HepG2 (cell line): ENCODE data around the gene ABCD1. TPM values are rescaled to one million over a fixed set of nuclear protein-coding genes. Genes with fewer than 3 reads are reported as not detected.

Experiments
- CAMTA2 ChIP-seq: sonication (generic); formaldehyde crosslinking; IDR thresholded peaks from 2 replicates; pipeline ENCODE4 v1.4.0; 2020; ENCODE audit warnings: mild to moderate bottlenecking, missing genetic modification reagents, borderline replicate concordance
- SAFB2 ChIP-seq: sonication (generic); formaldehyde crosslinking; IDR thresholded peaks from 2 replicates; pipeline ENCODE4 v1.5.1; 2020; ENCODE audit warnings: missing genetic modification reagents, low read depth, mild to moderate bottlenecking, borderline replicate concordance
- SMAD9 ChIP-seq: sonication (generic); formaldehyde crosslinking; IDR thresholded peaks from 2 replicates; pipeline ENCODE4 v1.5.1; 2020; ENCODE audit warnings: mild to moderate bottlenecking, missing genetic modification reagents
- SNAI1 ChIP-seq: sonication (generic); formaldehyde crosslinking; IDR thresholded peaks from 2 replicates; pipeline ENCODE4 v1.5.0; 2020; ENCODE audit warnings: mild to moderate bottlenecking, missing genetic modification reagents, borderline replicate concordance
- YY1 ChIP-seq: IDR thresholded peaks from 2 replicates; pipeline ENCODE4 v1.6.1; 2011; ENCODE audit warnings: low read length, low read depth, moderate library complexity, mild to moderate bottlenecking; ENCODE audit not compliant: insufficient read depth, insufficient replicate concordance
- ZBTB8A ChIP-seq: sonication (generic); formaldehyde crosslinking; IDR thresholded peaks from 2 replicates; pipeline ENCODE4 v1.4.0; 2020; ENCODE audit warnings: mild to moderate bottlenecking, low read depth, missing genetic modification reagents, borderline replicate concordance
- ZNF160 ChIP-seq: sonication (generic); formaldehyde crosslinking; IDR thresholded peaks from 2 replicates; pipeline ENCODE4 v1.8.0; 2022; ENCODE audit warnings: mild to moderate bottlenecking, inconsistent platforms, missing genetic modification reagents
- ZNF234 ChIP-seq: sonication (generic); formaldehyde crosslinking; conservative IDR thresholded peaks from 2 replicates; pipeline ENCODE4 v1.5.1; 2020; ENCODE audit warnings: mild to moderate bottlenecking, missing genetic modification reagents
- polyA plus RNA-seq, 8 experiments: library from polyadenylated mRNA; depleted of rRNA in 3 of 8; stranded (reverse) in 7 of 8; unstranded in 1 of 8; fragments of >200 nt; fragmentation: Illumina TruSeq in 4 of 8; extraction: Trizol in 4 of 8; gene quantifications; 2 replicates each; pipeline versions ENCODE4 v1.2.1 to v1.2.3, GENCODE V29; 2011 to 2016; ENCODE audit warnings: low read depth in 4 of 8, missing spikeins in 1 of 8, mixed read lengths in 1 of 8; ENCODE audit not compliant: insufficient read depth in 1 of 8
- total RNA-seq, 5 experiments: library from RNA; depleted of rRNA; stranded (reverse); fragments of >200 nt; fragmentation: Illumina TruSeq; extraction: Trizol; gene quantifications; 2 replicates each; pipeline ENCODE4 v1.2.3, GENCODE V29; 2016; ENCODE audit warnings: low read depth in 1 of 5
- TF ChIP-seq, protein P1 (sequence below): sonication (generic); formaldehyde crosslinking; IDR thresholded peaks from 2 replicates; pipeline ENCODE4 v1.4.0; 2020; ENCODE audit warnings: missing genetic modification reagents
- TF ChIP-seq, protein P2 (sequence below): sonication (generic); formaldehyde crosslinking; IDR thresholded peaks from 2 replicates; pipeline ENCODE4 v1.5.1; 2020; ENCODE audit warnings: missing genetic modification reagents, mild to moderate bottlenecking, borderline replicate concordance
- TF ChIP-seq, protein P3 (sequence below), 2 experiments: fragments of 450-650 bp in 1 of 2; sonication (generic) in 1 of 2; formaldehyde crosslinking in 1 of 2; IDR thresholded peaks; 2 replicates each; pipeline versions ENCODE4 v1.6.1 to v1.8.0; 2016 to 2022; ENCODE audit warnings: antibody characterized with exemption in 1 of 2, mild to moderate bottlenecking in 1 of 2, missing genetic modification reagents in 1 of 2
- TF ChIP-seq, protein P4 (sequence below), 2 experiments: fragments of 450-650 bp in 1 of 2; sonication (generic) in 1 of 2; formaldehyde crosslinking; IDR thresholded peaks; 2 replicates each; pipeline versions ENCODE4 v1.5.0 to v1.8.0; 2020 to 2022; ENCODE audit warnings: mild to moderate bottlenecking in 1 of 2, missing genetic modification reagents in 1 of 2
- TF ChIP-seq, protein P5 (sequence below): sonication (generic); formaldehyde crosslinking; IDR thresholded peaks from 2 replicates; pipeline ENCODE4 v1.8.1; 2023; ENCODE audit warnings: mild to moderate bottlenecking, moderate library complexity, missing genetic modification reagents

The ABCD1 gene
- total and polyA plus RNA-seq, 2 of the 13 experiments (the other 11 are each of a cell fraction or from before 2014, with no cell fraction given) = 11.4 to 15.9 TPM

DNA sequence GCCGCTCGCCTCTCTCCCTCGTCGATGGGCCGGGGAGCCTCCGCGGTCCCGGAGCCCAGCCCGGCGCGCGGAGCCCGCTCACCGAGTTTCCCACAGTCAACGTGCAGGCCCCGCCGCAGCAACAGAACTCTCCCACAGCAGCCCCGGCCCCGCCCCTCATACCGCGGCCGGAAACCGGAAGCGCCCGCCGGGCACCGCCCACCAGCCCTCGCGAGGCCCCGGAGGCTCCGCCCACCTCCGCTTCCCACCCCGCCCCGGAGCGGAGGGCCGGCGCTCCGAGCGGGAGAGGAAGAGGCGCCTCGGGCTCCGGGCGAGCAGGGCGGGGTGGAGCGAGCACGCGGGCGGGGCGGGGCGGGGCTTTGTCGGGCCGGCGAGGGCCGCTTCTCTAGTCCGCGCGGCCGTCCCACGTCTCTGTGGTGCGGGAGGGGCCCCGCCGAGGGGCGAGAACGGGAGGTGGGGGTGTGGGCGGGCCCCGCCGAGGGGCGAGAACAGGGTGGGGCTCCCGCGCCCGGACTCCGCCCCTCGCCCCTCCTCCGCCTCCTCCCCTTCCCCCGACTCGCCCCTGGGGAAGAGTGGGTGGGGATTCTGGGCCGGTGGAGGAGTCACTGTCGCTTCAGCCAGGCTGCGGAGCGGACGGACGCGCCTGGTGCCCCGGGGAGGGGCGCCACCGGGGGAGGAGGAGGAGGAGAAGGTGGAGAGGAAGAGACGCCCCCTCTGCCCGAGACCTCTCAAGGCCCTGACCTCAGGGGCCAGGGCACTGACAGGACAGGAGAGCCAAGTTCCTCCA is at the start of gene ABCD1, which contains the start of gene BCAP31 (continued):
- TF ChIP-seq ZNF234 (no peak), CAMTA2 (no peak), SMAD9 (no peak), ZBTB8A (CRISPR knock-in tag) (no peak), SNAI1 (CRISPR knock-in tag) (no peak), SAFB2 (CRISPR knock-in tag) (no peak), ZNF160 (CRISPR knock-in tag) (no peak), YY1 (no peak)
- TF ChIP-seq, protein P1, sequence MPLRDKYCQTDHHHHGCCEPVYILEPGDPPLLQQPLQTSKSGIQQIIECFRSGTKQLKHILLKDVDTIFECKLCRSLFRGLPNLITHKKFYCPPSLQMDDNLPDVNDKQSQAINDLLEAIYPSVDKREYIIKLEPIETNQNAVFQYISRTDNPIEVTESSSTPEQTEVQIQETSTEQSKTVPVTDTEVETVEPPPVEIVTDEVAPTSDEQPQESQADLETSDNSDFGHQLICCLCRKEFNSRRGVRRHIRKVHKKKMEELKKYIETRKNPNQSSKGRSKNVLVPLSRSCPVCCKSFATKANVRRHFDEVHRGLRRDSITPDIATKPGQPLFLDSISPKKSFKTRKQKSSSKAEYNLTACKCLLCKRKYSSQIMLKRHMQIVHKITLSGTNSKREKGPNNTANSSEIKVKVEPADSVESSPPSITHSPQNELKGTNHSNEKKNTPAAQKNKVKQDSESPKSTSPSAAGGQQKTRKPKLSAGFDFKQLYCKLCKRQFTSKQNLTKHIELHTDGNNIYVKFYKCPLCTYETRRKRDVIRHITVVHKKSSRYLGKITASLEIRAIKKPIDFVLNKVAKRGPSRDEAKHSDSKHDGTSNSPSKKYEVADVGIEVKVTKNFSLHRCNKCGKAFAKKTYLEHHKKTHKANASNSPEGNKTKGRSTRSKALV = no peak
- TF ChIP-seq, protein P2, sequence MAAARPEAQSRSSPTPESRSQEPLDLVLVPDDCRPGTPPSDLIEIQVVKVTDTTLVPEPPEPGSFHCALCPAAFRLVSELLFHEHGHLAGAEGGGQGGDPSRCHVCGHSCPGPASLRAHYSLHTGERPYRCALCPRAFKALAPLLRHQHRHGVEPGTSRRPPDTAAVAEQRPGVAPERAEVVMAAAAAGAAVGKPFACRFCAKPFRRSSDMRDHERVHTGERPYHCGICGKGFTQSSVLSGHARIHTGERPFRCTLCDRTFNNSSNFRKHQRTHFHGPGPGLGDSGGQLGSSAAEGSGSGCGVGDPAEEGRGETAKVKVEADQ (CRISPR knock-in tag) = no peak
- TF ChIP-seq, protein P3, sequence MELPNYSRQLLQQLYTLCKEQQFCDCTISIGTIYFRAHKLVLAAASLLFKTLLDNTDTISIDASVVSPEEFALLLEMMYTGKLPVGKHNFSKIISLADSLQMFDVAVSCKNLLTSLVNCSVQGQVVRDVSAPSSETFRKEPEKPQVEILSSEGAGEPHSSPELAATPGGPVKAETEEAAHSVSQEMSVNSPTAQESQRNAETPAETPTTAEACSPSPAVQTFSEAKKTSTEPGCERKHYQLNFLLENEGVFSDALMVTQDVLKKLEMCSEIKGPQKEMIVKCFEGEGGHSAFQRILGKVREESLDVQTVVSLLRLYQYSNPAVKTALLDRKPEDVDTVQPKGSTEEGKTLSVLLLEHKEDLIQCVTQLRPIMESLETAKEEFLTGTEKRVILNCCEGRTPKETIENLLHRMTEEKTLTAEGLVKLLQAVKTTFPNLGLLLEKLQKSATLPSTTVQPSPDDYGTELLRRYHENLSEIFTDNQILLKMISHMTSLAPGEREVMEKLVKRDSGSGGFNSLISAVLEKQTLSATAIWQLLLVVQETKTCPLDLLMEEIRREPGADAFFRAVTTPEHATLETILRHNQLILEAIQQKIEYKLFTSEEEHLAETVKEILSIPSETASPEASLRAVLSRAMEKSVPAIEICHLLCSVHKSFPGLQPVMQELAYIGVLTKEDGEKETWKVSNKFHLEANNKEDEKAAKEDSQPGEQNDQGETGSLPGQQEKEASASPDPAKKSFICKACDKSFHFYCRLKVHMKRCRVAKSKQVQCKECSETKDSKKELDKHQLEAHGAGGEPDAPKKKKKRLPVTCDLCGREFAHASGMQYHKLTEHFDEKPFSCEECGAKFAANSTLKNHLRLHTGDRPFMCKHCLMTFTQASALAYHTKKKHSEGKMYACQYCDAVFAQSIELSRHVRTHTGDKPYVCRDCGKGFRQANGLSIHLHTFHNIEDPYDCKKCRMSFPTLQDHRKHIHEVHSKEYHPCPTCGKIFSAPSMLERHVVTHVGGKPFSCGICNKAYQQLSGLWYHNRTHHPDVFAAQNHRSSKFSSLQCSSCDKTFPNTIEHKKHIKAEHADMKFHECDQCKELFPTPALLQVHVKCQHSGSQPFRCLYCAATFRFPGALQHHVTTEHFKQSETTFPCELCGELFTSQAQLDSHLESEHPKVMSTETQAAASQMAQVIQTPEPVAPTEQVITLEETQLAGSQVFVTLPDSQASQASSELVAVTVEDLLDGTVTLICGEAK (IDR thresholded peaks at IDR 0.05) = no peak
- TF ChIP-seq, protein P3 (CRISPR knock-in tag; IDR thresholded peaks at IDR 0.05) = no peak; the same call in 1 of the 2 replicates
- TF ChIP-seq, protein P4, sequence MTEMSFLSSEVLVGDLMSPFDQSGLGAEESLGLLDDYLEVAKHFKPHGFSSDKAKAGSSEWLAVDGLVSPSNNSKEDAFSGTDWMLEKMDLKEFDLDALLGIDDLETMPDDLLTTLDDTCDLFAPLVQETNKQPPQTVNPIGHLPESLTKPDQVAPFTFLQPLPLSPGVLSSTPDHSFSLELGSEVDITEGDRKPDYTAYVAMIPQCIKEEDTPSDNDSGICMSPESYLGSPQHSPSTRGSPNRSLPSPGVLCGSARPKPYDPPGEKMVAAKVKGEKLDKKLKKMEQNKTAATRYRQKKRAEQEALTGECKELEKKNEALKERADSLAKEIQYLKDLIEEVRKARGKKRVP (CRISPR knock-in tag; IDR thresholded peaks at IDR 0.05) = no peak
- TF ChIP-seq, protein P5, sequence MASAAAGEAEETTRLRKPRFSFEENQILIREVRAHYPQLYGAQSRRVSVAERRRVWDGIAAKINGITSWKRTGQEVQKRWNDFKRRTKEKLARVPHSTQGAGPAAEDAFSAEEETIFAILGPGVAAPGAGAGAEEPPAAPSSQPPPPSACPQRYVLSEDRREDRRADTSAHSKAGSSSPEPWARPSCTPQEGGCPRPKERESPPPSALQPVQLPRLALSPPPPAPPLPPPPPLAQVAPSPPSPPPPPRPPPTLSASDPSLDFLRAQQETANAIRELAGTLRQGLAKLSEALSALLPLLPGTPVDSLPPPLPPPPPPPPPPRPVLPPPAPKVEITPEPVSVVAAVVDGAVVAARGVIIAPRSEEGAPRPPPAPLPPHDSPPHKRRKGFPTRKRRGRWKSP (CRISPR knock-in tag) = no peak
